Caco-2 (cell line): ENCODE measurements around the gene RTL1. TPM values are rescaled to one million over a fixed set of nuclear protein-coding genes. Genes with fewer than 3 reads are reported as not detected.
A peak's percentile ranks its signal among the peaks of the same experiment; 100 is the strongest.

Experiments
- BruUV-seq: library from RNA; stranded (reverse); fragments of 400-500 nt; replicated peaks from 2 replicates; lab custom pipeline; 2021; lab: Mats Ljungman, UMichigan
- CTCF ChIA-PET: fragments of 300-600 bp; sonication (Branson Sonifier 250); formaldehyde crosslinking; loops from one replicate; lab custom pipeline; 2022; ENCODE audit warnings: antibody characterized with exemption; lab: Charles Lee
- POLR2A ChIA-PET: fragments of 300-600 bp; sonication (Branson Sonifier 250); formaldehyde crosslinking; loops from one replicate; lab custom pipeline; 2022; ENCODE audit warnings: antibody characterized with exemption; lab: Charles Lee
- DNase-seq, 2 experiments: peaks; one replicate each; pipeline versions ENCODE4 v3.0.0 to v3.0.0-alpha.2; 2020 to 2022
- H3K27me3 ChIP-seq: replicated peaks from 2 replicates; pipeline ENCODE4 v1.6.0; 2011; ENCODE audit warnings: low read length; ENCODE audit not compliant: control insufficient read depth, insufficient read depth
- H3K36me3 ChIP-seq: 2 replicates; pipeline ENCODE4 v1.5.1; 2011; ENCODE audit warnings: low read length; ENCODE audit not compliant: control insufficient read depth, insufficient read depth
- H3K4me1 ChIP-seq: fragments of 250-450 bp; sonication (Bioruptor Pico); 2 replicates; pipeline ENCODE4 v1.5.1; 2020; ENCODE audit warnings: mild to moderate bottlenecking
- H3K4me3 ChIP-seq: 2 replicates; pipeline ENCODE4 v1.5.1; 2011; ENCODE audit warnings: low read depth, mild to moderate bottlenecking, control low read depth, low read length
- H3K9me3 ChIP-seq: fragments of 250-450 bp; sonication (Bioruptor Pico); 2 replicates; pipeline ENCODE4 v1.5.1; 2020; ENCODE audit warnings: mild to moderate bottlenecking, moderate library complexity
- H3K27ac Mint-ChIP-seq: one replicate; pipeline ENCODE4 v1.8.0; 2022; ENCODE audit warnings: mixed read lengths; ENCODE audit not compliant: unreplicated experiment
- H3K27me3 Mint-ChIP-seq: one replicate; pipeline ENCODE4 v1.8.0; 2022; ENCODE audit warnings: mixed read lengths; ENCODE audit not compliant: insufficient read depth, unreplicated experiment
- H3K36me3 Mint-ChIP-seq: one replicate; pipeline ENCODE4 v1.8.0; 2022; ENCODE audit warnings: mild to moderate bottlenecking, mixed read lengths; ENCODE audit not compliant: insufficient read depth, unreplicated experiment
- H3K4me1 Mint-ChIP-seq: one replicate; pipeline ENCODE4 v1.8.0; 2022; ENCODE audit warnings: low read depth, mixed read lengths; ENCODE audit not compliant: unreplicated experiment
- H3K4me3 Mint-ChIP-seq: one replicate; pipeline ENCODE4 v1.8.0; 2022; ENCODE audit warnings: mild to moderate bottlenecking, moderate library complexity, mixed read lengths; ENCODE audit not compliant: unreplicated experiment
- H3K9me3 Mint-ChIP-seq: one replicate; pipeline ENCODE4 v1.8.0; 2022; ENCODE audit warnings: mixed read lengths; ENCODE audit not compliant: unreplicated experiment
- CTCF ChIP-seq, 2 experiments: fragments of 200-600 bp in 1 of 2; IDR thresholded peaks; 1 replicate in 1 of 2; 2 replicates in 1 of 2; pipeline versions ENCODE4 v1.5.1 to v1.8.0; 2011 to 2022; ENCODE audit warnings: antibody characterized with exemption in 1 of 2, control low read depth in 1 of 2, inconsistent platforms in 1 of 2, low read depth in 1 of 2, low read length in 1 of 2, mild to moderate bottlenecking in 1 of 2, moderate library complexity in 1 of 2; ENCODE audit not compliant: insufficient read depth in 1 of 2, severe bottlenecking in 1 of 2, unreplicated experiment in 1 of 2
- intact Hi-C: fragments of 100-400 bp; cut with micrococcal nuclease; formaldehyde crosslinking; loops from one replicate; pipeline ENCODE4 v1.10.0; 2022; ENCODE audit not compliant: unreplicated experiment
- total RNA-seq: library from RNA; stranded (reverse); gene quantifications from 2 replicates; pipeline ENCODE4 v1.2.3, GENCODE V29; 2022

RTL1 gene
- total RNA-seq, 1 experiment from 2014 or later, result not detected

- H3K9me3 Mint-ChIP-seq, result peaks cover 14% of the 10 kb centered on the region
- H3K36me3 Mint-ChIP-seq, result no peaks in the 10 kb centered on the region
- intact Hi-C loops, result no loop called here
- BruUV-seq, result no TSS peak
- H3K27me3 Mint-ChIP-seq, result peaks cover 13% of the 10 kb centered on the region
- CTCF ChIA-PET, result interaction anchor here (0.6 kb wide), 1 partner anchor 816 kb away, joined by 3 read pairs; no protein-coding TSS in a partner anchor
- Histone ChIP-seq H3K4me3 (no peak overlapping the region), H3K9me3 (no peaks in the 10 kb centered on the region), H3K27me3 (no peaks in the 10 kb centered on the region), H3K36me3 (no peaks in the 10 kb centered on the region), H3K4me1 (no peaks in the 10 kb centered on the region)
- POLR2A ChIA-PET, result no interaction called here
- no peaks in the 10 kb centered on the region for H3K4me1 Mint-ChIP-seq
- no peak for TF ChIP-seq CTCF (IDR thresholded peaks at IDR 0.05; ENCODE audit: insufficient read depth in 1 of 2, low read depth in 1 of 2, low read length in 1 of 2, severe bottlenecking in 1 of 2, unreplicated experiment in 1 of 2)
- no peak overlapping the region for H3K27ac Mint-ChIP-seq
- peak in 1 of 2 experiments; percentile 9 for DNase-seq
- no peak overlapping the region for H3K4me3 Mint-ChIP-seq
These were observed 17.9 kb downstream of the RTL1 start for GRCh38 chr14:100885617-100886016.

- intact Hi-C loops, result no loop called here
- Histone ChIP-seq H3K4me3 (no peak overlapping the region), H3K36me3 (no peaks in the 10 kb centered on the region), H3K9me3 (no peaks in the 10 kb centered on the region), H3K4me1 (no peaks in the 10 kb centered on the region), H3K27me3 (no peaks in the 10 kb centered on the region)
- no TSS peak for BruUV-seq
- Mint-ChIP-seq H3K27me3 (peaks cover 16% of the 10 kb centered on the region), H3K36me3 (no peaks in the 10 kb centered on the region), H3K27ac (no peak overlapping the region), H3K4me3 (no peak overlapping the region), H3K4me1 (no peaks in the 10 kb centered on the region), H3K9me3 (peaks cover 14% of the 10 kb centered on the region)
- ChIA-PET CTCF (interaction anchor here (0.6 kb wide), 1 partner anchor 816 kb away, joined by 3 read pairs; no protein-coding TSS in a partner anchor), POLR2A (no interaction called here)
- TF ChIP-seq CTCF (IDR thresholded peaks at IDR 0.05; ENCODE audit: insufficient read depth in 1 of 2, low read depth in 1 of 2, low read length in 1 of 2, severe bottlenecking in 1 of 2, unreplicated experiment in 1 of 2), result no peak
- DNase-seq, result no peak
These were observed 18.3 kb downstream of the RTL1 start for GRCh38 chr14:100885196-100885595.

GRCh38 chr14:100884456-100884855, 19.1 kb downstream of the RTL1 start:
- CTCF ChIA-PET, result no interaction called here
- H3K36me3 ChIP-seq, result no peaks in the 10 kb centered on the region
- intact Hi-C loops, result no loop called here
- no peak overlapping the region for H3K27ac Mint-ChIP-seq
- no peak overlapping the region for H3K4me3 Mint-ChIP-seq
- no peak for DNase-seq
- TF ChIP-seq CTCF (IDR thresholded peaks at IDR 0.05; ENCODE audit: insufficient read depth in 1 of 2, low read depth in 1 of 2, low read length in 1 of 2, severe bottlenecking in 1 of 2, unreplicated experiment in 1 of 2), result no peak
- H3K9me3 ChIP-seq, result no peaks in the 10 kb centered on the region
- no TSS peak for BruUV-seq
- POLR2A ChIA-PET, result no interaction called here
- no peaks in the 10 kb centered on the region for H3K4me1 Mint-ChIP-seq
- no peak overlapping the region for H3K4me3 ChIP-seq
- H3K27me3 ChIP-seq, result no peaks in the 10 kb centered on the region
- peaks cover 14% of the 10 kb centered on the region for H3K9me3 Mint-ChIP-seq
- no peaks in the 10 kb centered on the region for H3K4me1 ChIP-seq
- peaks cover 16% of the 10 kb centered on the region for H3K27me3 Mint-ChIP-seq
- H3K36me3 Mint-ChIP-seq, result no peaks in the 10 kb centered on the region
